Measurements from ENCODE around the gene TBX4. TPM values are rescaled to one million over a fixed set of nuclear protein-coding genes. Genes with fewer than 3 reads are reported as not detected.

TBX4 gene
- total and polyA plus RNA-seq, 4 donors: not detected

- TF ChIP-seq REST (IDR thresholded peaks at IDR 0.05) (no peak), ZBTB33 (IDR thresholded peaks at IDR 0.05) (no peak), FOXA1 (IDR thresholded peaks at IDR 0.05) (no peak)
These were observed 80.6 kb downstream of the TBX4 start (continued) for GRCh38 chr17:61532826-61533225.

GRCh38 chr17:61533797-61534196 is 81.6 kb downstream of the TBX4 start:
- TF ChIP-seq TAF1 (conservative IDR thresholded peaks at IDR 0.05) (no peak), JUND (IDR thresholded peaks at IDR 0.05) (no peak), CTCF (IDR thresholded peaks at IDR 0.05; ENCODE audit: low read depth, low read length, missing input control) (no peak), NR2F2 (IDR thresholded peaks at IDR 0.05) (no peak)
- no peak overlapping the region for H3K9ac ChIP-seq (ENCODE audit: low read depth in 1 of 2, low read length in 2 of 2)
- H3K27ac ChIP-seq (ENCODE audit: low read depth in 1 of 2, low read length in 2 of 2): no peak overlapping the region
- 91% methylated on average over 4 of the region's 4 CpGs for WGBS
- H3K4me3 ChIP-seq (ENCODE audit: low read depth in 1 of 3, low read length in 3 of 3): no peak overlapping the region
- H3K4me1 ChIP-seq (ENCODE audit: control insufficient read depth in 4 of 4, insufficient read depth in 4 of 4, low read length in 3 of 4): no peaks in the 10 kb centered on the region
- no peaks in the 10 kb centered on the region for H3K9me3 ChIP-seq (ENCODE audit: control insufficient read depth in 4 of 4, low read length in 3 of 4)
- no peak for DNase-seq (ENCODE audit: low spot score)
- peaks cover 0 to 2% (median 0%) of the 10 kb centered on the region in 4 donors for H3K27me3 ChIP-seq (ENCODE audit: control insufficient read depth in 4 of 4, insufficient read depth in 4 of 4, low read length in 3 of 4)
- no peaks in the 10 kb centered on the region for H3K36me3 ChIP-seq (ENCODE audit: control insufficient read depth in 4 of 4, insufficient read depth in 3 of 4, low read depth in 1 of 4, low read length in 3 of 4)

- no peaks in the 10 kb centered on the region for H3K36me3 ChIP-seq (ENCODE audit: control insufficient read depth in 4 of 4, insufficient read depth in 3 of 4, low read depth in 1 of 4, low read length in 3 of 4)
- H3K27me3 ChIP-seq (ENCODE audit: control insufficient read depth in 4 of 4, insufficient read depth in 4 of 4, low read length in 3 of 4): peaks cover 0 to under 1% (median 0%) of the 10 kb centered on the region in 4 donors
- no peak overlapping the region for H3K27ac ChIP-seq (ENCODE audit: low read depth in 1 of 2, low read length in 2 of 2)
- TF ChIP-seq RAD21 (IDR thresholded peaks at IDR 0.05) (no peak), HNF4G (IDR thresholded peaks at IDR 0.05) (no peak), MAX (IDR thresholded peaks at IDR 0.05) (no peak), EGR1 (IDR thresholded peaks at IDR 0.05; ENCODE audit: low read depth in 2 of 2) (no peak), REST (IDR thresholded peaks at IDR 0.05) (no peak), FOXA2 (IDR thresholded peaks at IDR 0.05) (no peak), ZBTB33 (IDR thresholded peaks at IDR 0.05) (no peak), YY1 (IDR thresholded peaks at IDR 0.05) (no peak), CTCF (IDR thresholded peaks at IDR 0.05; ENCODE audit: low read depth, low read length, missing input control) (no peak)
- H3K9ac ChIP-seq (ENCODE audit: low read depth in 1 of 2, low read length in 2 of 2): no peak overlapping the region
- no peak overlapping the region for H3K4me3 ChIP-seq (ENCODE audit: low read depth in 1 of 3, low read length in 3 of 3)
- WGBS: 87% methylated on average over 8 of the region's 8 CpGs
- no peak for DNase-seq (ENCODE audit: low spot score)
- no peaks in the 10 kb centered on the region for H3K9me3 ChIP-seq (ENCODE audit: control insufficient read depth in 4 of 4, low read length in 3 of 4)
- H3K4me1 ChIP-seq (ENCODE audit: control insufficient read depth in 4 of 4, insufficient read depth in 4 of 4, low read length in 3 of 4): no peaks in the 10 kb centered on the region
These were observed 82.2 kb downstream of the TBX4 start for GRCh38 chr17:61534414-61534813.

Data from liver (tissue), 9 donors.